Stimulated activated CD8-positive, alpha-beta memory T cell treated with anti-CD3 and anti-CD28 coated beads, Interleukin-12 subunit alpha, Interleukin-12 subunit beta, amount 100 ng/mL, for 1 hour (primary cell): ENCODE measurements around the gene HOXA10.

ENCODE experiments used
- DNase-seq: peaks from one replicate; pipeline ENCODE4 v3.0.0-alpha.2; 2020; ENCODE audit warnings: low read depth

HOXA10 gene

GRCh38 chr7:27128776-27129728 is 45.1 kb downstream of the HOXA10 start:
- no peak for DNase-seq

- DNase-seq, result no peak
Measured at GRCh38 chr7:27128034-27128433, 46.1 kb downstream of the HOXA10 start.

DNA sequence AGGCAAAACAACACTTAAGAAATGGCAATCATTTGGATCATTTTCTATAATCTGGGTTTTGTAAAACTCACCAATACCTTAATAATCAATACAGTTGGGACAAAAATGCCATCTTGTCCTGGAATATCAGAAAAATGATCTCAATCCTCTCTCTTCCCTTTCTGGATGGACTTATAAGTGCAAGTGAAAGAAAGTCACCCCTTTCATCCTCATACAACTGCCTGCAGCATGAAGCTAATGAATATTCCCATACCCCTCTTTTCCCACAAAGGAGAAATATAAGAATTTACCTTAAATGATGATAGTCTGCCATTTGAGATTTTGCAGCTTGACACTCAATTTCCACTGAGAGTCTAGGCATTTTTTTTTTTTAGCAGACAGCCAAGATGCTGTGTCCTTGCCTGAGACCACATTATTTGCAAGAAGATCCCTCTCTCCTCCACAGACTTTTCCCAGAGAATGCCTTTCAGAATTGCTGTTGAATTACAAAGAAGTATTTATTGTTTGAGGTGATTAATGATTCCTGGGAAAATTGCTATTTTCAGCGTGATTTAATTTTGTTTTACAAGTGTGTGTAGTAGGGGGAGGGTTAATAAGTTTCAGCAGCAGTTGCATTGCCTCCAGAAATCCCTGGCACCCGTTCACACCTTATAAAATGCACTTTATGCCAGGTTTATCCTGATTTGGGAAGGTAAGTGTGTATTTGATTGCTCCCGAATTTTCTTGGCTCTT is 47.4 kb downstream of the HOXA10 start:
- DNase-seq, result no peak

GRCh38 chr7:27125986-27126394 is 48.1 kb downstream of the HOXA10 start:
- DNase-seq, result no peak

DNA sequence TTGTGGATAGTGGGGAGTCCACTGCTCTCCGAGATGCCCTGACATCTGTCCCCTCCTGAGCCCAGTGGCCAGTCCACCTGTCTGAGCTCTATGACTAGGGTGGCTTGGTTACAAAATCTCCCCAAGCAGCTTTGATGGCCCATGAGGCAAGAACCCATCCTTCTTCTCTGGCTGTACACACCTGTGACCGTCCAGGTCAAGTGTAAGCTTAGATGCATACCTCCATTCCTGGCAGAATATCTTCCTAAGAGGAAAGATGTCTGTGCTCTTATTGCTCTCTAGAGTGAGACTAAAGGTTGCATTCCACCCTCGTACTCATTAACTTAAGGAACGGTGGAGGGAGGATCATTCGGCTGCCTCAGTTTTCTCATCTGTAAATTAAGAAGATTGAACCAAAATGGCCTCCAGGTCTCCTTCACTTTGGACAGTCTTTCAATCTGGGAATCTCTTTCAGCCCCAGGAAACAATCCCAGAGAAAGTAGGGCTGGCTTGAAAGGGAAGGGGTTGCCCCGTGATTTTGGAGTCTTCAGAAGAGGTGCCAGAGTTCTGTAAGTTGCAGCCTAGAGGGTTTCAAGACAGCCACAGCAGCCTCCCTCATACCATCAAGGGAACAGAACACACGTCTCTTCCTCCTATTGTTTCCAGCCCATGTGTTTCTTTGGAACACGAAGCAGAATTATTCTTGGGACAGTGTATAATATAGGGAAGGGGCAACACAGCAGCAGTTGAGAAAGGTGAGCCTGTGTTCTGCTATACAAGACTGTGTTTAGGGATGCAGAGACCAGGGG is 49.0 kb downstream of the HOXA10 start:
- DNase-seq, result no peak

DNA sequence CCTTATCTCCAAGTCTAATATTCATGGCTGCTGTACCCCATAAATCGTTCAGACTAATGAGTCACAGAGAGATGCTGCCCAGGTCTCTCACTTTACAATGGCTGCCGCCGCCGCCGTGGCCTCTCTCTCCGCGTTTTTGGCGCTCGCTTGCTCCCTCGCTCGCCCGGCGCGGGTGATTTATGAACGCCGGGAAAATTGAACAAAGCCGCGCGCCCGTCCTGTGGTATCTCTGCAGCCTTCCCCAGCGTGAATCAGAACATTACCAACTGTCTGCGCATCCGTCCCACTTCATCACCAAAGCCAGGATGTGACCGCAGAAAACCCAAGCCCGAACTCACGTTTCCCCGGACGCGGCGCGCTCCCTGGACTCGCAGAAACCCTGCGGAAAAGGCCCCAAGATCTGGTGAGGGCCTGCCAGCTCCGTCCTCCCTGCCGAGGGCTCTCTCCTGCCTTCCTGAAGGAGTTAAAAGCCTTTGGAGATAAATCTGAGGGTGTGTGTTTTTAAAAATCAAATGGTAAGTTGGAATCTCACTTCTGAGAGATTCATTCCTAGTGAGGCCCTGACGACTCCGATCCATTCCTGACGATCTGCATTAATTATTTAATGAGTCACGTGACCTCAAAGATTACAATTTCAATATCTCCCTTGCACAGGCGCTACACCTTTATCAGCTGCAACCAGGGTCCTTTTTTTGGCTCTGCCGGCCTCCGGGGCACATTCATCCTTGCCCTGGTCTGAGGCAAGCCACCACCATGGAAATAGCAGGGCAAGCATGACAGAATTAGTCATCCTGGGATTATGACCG is 49.8 kb downstream of the HOXA10 start:
- no peak for DNase-seq

DNA sequence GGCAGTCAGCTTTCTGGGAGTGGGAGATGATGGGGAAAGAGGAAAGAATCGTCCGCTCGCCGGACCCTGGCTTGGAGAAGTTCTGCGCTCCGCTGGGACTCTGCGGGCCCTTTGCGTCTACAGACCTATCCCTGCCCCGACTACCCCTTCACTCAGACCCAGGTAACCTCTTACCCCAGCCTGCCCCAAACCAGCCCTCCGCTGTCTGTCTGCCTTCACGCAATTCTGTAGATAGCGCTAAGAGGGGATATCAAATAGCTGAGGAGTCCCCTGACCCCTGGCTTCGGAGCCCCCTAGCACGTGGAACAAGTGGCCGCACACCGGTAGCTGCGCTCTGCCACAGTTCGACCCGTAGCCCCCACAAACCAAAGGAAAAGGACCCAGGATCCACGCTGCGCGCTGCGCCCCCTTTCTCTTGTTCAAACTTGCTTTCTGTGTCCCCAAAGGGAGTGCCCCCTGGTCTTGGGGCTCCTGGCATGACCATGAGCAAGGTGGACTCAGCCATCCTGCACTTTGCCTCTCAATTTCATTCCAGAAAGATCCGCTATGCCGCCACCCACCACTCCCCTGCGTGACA is 50.6 kb downstream of the HOXA10 start:
- no peak for DNase-seq

DNA sequence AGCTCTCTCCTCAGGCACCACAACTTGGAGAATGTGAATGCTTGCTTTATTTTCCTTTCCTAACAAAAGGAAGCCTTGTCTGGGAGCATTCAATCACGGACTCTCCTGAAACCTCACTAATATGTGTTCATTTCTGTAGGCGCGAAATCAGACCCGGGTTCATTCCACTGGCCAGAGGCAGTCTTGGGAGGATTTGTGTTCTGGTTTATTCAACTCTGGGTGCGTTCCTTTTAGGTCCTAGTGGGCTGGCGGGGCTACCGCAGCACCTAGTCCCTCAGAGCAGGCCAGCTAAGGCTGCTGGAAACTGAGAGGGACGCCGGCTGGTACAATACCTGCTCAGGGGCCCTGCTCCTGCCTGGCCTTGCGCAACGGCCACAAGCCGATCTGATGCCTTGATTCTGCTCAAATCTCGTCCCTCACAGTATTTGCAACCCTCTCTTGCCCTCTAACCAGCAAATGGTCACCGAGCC is 51.1 kb downstream of the HOXA10 start:
- DNase-seq, result no peak

DNA sequence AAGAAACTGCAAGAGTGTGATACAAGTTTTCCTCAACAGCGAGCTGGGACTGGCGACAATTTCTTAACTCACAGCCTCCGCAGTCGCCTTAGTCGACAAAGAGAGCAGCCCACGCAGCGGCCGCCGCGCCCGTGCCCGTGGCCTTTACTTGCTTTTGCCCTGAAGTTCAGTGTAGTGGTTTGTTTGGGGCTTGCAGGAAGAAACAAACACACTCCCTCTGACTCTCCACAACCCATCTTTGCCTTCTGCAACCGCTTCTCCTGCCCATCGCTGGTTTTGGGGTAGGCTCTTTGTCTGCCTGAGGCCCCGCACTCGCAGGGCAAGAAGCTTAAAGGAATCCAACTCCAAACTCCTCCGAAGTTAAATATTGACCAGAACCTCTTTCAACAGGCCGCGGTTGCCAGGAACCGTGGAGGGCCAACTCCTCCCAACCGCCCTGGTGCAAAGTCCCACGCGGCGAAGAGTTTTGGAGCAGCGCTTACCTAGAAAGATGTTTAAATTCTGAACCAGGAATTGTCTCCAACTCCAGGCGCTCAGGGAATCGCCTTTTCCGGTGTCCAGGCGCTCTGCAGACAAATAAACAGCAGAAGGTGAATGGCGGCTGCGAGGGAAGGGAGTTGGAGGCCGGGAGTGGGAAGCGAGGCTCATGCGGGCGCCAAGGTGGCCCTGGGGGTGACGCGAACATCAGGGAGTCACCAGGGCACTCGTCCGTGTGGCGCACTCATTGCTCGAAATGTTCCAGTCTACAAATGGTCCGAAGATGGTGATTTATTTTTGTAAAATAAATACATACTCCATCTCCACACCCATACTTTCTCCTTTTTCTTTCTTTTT is 51.8 kb downstream of the HOXA10 start:
- no peak for DNase-seq

DNA sequence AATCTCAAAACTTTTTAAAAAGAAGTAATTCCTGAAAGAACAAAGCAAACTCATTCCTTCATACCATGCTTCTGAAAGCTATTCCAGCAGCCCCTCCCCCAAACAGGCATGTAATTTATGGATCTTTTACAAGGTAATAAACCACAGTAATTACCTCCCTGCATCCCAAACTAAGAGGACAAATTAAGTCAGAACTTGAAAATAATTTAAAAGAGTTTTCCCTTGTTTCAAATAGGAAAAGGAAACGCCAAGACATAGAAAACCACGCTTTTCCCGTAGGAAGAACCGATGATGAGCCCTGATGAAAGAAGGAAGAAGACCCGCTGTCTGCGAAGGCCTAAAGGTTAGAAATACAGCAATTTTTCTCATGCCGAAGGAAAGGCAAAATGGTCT is 52.4 kb downstream of the HOXA10 start:
- no peak for DNase-seq
